Neural cell (in vitro differentiated cells): Measurements from ENCODE around the gene CCDC27. TPM values are rescaled to one million over a fixed set of nuclear protein-coding genes. Genes with fewer than 3 reads are reported as not detected.

Source experiments
- H2AFZ ChIP-seq: fragments of 200-600, 300-800 bp; sonication (generic), shearing (Covaris generic); 2 replicates; pipeline ENCODE4 v1.6.0; 2014; ENCODE audit warnings: low read depth, mild to moderate bottlenecking, antibody characterized with exemption, low read length, moderate library complexity
- H3F3A ChIP-seq: fragments of 200-600 bp; shearing (Covaris generic); 2 replicates; pipeline ENCODE4 v1.6.1; 2016; ENCODE audit warnings: mild to moderate bottlenecking, moderate library complexity, mixed read lengths, antibody characterized with exemption, low read length; ENCODE audit not compliant: insufficient read depth, poor library complexity, severe bottlenecking
- H3K27ac ChIP-seq: fragments of 200-600, 300-800 bp; sonication (generic), shearing (Covaris generic); 2 replicates; pipeline ENCODE4 v1.5.1; 2014; ENCODE audit warnings: mild to moderate bottlenecking, low read length, moderate library complexity
- H3K27me3 ChIP-seq: fragments of 300-800, 200-600 bp; sonication (generic), shearing (Covaris generic); 2 replicates; pipeline ENCODE4 v1.6.0; 2014; ENCODE audit warnings: mild to moderate bottlenecking, low read depth, low read length, moderate library complexity; ENCODE audit not compliant: insufficient read depth
- H3K36me3 ChIP-seq: fragments of 300-800, 200-600 bp; sonication (generic), shearing (Covaris generic); 2 replicates; pipeline ENCODE4 v1.5.1; 2014; ENCODE audit warnings: mild to moderate bottlenecking, antibody characterized with exemption, low read length, moderate library complexity; ENCODE audit not compliant: insufficient read depth
- H3K4me2 ChIP-seq: fragments of 300-800, 200-600 bp; sonication (generic), shearing (Covaris generic); 2 replicates; pipeline ENCODE4 v1.6.0; 2014; ENCODE audit warnings: mild to moderate bottlenecking, low read length
- H3K4me3 ChIP-seq: fragments of 300-800, 200-600 bp; sonication (generic), shearing (Covaris generic); 2 replicates; pipeline ENCODE4 v1.5.1; 2014; ENCODE audit warnings: mild to moderate bottlenecking, low read length, moderate library complexity
- H3K79me2 ChIP-seq: fragments of 200-600 bp; shearing (Covaris generic); replicated peaks from 2 replicates; pipeline ENCODE4 v1.6.0; 2014; ENCODE audit warnings: mild to moderate bottlenecking, low read length, moderate library complexity; ENCODE audit not compliant: insufficient read depth
- H3K9ac ChIP-seq: fragments of 300-800, 200-600 bp; sonication (generic), shearing (Covaris generic); 2 replicates; pipeline ENCODE4 v1.6.1; 2016; ENCODE audit warnings: mild to moderate bottlenecking, low read length, mixed read lengths
- H3K9me2 ChIP-seq: fragments of 200-600 bp; shearing (Covaris generic); 2 replicates; pipeline ENCODE4 v1.6.1; 2016; ENCODE audit warnings: mild to moderate bottlenecking, low read length, mixed read lengths; ENCODE audit not compliant: insufficient read depth
- H3K9me3 ChIP-seq: fragments of 200-600, 300-800 bp; sonication (generic), shearing (Covaris generic); 2 replicates; pipeline ENCODE4 v1.6.1; 2016; ENCODE audit warnings: mild to moderate bottlenecking, mixed run types, low read length, moderate library complexity, mixed read lengths
- H4K20me1 ChIP-seq: fragments of 200-600 bp; shearing (Covaris generic); 2 replicates; pipeline ENCODE4 v1.6.1; 2016; ENCODE audit warnings: mild to moderate bottlenecking, mixed run types; ENCODE audit not compliant: insufficient read depth
- EP300 ChIP-seq: fragments of 450-650 bp; conservative IDR thresholded peaks from 2 replicates; pipeline ENCODE4 v1.6.1; 2014; ENCODE audit warnings: antibody characterized with exemption, mild to moderate bottlenecking, moderate library complexity; ENCODE audit not compliant: poor library complexity, severe bottlenecking
- EZH2 ChIP-seq: fragments of 200-600, 300-800 bp; shearing (Covaris generic), sonication (generic); IDR thresholded peaks from 2 replicates; pipeline ENCODE4 v1.6.1; 2014; ENCODE audit warnings: antibody characterized with exemption, low read length, borderline replicate concordance, mild to moderate bottlenecking; ENCODE audit not compliant: insufficient read depth, poor library complexity, severe bottlenecking
- MXI1 ChIP-seq: fragments of 450-650 bp; conservative IDR thresholded peaks from 2 replicates; pipeline ENCODE4 v1.6.1; 2014; ENCODE audit warnings: antibody characterized with exemption, mild to moderate bottlenecking; ENCODE audit not compliant: poor library complexity, severe bottlenecking
- POLR2AphosphoS5 ChIP-seq: IDR thresholded peaks from 2 replicates; pipeline ENCODE4 v1.6.1; 2012
- RAD21 ChIP-seq: fragments of 450-650 bp; conservative IDR thresholded peaks from 2 replicates; pipeline ENCODE4 v1.6.1; 2014; ENCODE audit warnings: antibody characterized with exemption, mild to moderate bottlenecking, moderate library complexity
- SMC3 ChIP-seq: fragments of 450-650 bp; conservative IDR thresholded peaks from 2 replicates; pipeline ENCODE4 v1.6.1; 2014; ENCODE audit warnings: antibody characterized with exemption, mild to moderate bottlenecking, moderate library complexity; ENCODE audit not compliant: poor library complexity
- TAF1 ChIP-seq: IDR thresholded peaks from 2 replicates; pipeline ENCODE4 v1.6.1; 2012; ENCODE audit warnings: low read depth
- polyA plus RNA-seq: library from polyadenylated mRNA; depleted of rRNA; stranded (reverse); fragments of >200 nt; gene quantifications from 2 replicates; pipeline ENCODE4 v1.2.3, GENCODE V29; 2014
- TF ChIP-seq, protein P1 (sequence below): fragments of 450-650 bp; IDR thresholded peaks from 2 replicates; pipeline ENCODE4 v1.5.1; 2014; ENCODE audit warnings: antibody characterized with exemption, mild to moderate bottlenecking, moderate library complexity; ENCODE audit not compliant: poor library complexity, severe bottlenecking
- TF ChIP-seq, protein P2 (sequence below): IDR thresholded peaks from 2 replicates; pipeline ENCODE4 v1.6.1; 2012; ENCODE audit warnings: borderline replicate concordance

The CCDC27 gene
- polyA plus RNA-seq, 1 donor from 2014 or later = not detected

DNA sequence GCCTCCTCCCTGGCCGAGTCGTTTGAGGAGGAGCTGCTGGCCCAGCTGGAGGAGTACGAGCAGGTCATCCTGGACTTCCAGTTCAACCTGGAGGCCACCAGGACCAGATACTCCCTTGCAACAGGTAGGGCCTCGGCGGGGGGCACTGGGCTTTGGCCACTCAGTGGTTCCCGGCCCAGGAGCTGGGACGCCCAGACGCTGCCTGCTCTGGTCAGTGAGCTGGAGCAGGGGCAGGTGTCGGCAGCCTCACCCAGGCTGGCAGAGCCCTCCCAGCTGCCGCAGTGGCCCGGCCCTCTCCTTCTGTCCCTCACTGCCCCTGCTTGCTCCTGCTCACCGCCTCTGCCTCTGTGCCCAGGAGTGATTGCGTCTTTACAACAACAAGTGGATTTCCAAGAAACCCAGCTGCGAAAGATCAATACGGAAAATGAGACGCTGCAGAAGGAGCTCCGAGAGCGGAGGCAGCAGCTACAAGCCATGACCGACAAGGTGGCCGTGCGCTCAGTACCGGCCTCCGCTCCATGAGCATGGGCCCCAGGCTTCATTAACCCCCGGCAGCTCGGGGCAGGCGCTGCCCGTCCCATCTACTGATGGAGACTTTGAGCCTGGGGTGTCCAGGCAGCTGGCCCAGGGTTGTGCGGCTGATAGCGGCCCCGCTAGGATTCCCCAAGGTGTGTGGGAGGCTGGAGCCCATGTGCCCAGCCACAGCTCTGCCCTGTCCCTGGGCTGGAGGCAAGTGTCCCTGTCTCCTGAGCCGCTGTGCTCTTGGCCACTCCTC lies 11.3 kb downstream of the CCDC27 start:
- Histone ChIP-seq H3K4me3 (no peak overlapping the region), H3K4me2 (no peak overlapping the region), H3K9me2 (no peaks in the 10 kb centered on the region), H3K9me3 (peaks cover 5% of the 10 kb centered on the region), H3K36me3 (no peaks in the 10 kb centered on the region), H2AFZ (no peak overlapping the region), H3K9ac (no peak overlapping the region), H3K79me2 (no peaks in the 10 kb centered on the region), H3F3A (no peaks in the 10 kb centered on the region), H4K20me1 (no peaks in the 10 kb centered on the region), H3K27me3 (no peaks in the 10 kb centered on the region), H3K27ac (no peak overlapping the region)
- no peak for TF ChIP-seq TAF1

DNA sequence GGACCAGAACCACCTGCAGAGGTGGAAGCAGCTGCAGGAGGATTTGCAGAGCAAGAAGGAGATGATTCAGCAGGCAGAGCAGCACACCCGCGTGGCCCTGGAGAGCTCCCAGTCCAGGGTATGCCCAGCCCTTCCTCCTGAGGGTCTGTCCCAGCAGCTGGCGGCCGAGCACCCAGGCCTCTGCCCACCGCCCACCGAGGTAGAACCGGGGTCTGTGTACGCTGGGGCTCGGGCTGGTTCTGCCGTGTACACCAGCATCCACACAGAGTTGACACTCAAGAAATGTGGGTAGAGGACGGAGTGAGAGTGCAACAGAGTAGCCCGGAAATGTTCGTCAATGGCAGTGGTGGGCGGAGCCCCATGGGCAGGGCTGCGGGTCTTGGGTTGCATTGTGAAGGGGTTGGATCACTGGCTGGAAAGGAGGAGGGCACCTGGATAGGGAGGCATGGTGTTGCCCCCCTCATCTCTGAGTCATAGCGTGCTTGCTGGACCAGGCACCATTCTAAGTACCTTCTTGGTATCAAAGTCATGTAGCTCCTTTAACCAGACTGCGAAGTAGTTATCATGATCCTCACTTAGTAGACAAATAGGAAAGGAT lies 15.2 kb downstream of the CCDC27 start:
- H3K9ac ChIP-seq = no peak overlapping the region
- no peak overlapping the region for H3K27ac ChIP-seq
- H2AFZ ChIP-seq = no peak overlapping the region
- no peak overlapping the region for H3K4me2 ChIP-seq
- no peaks in the 10 kb centered on the region for H3K36me3 ChIP-seq
- no peaks in the 10 kb centered on the region for H3K79me2 ChIP-seq
- H4K20me1 ChIP-seq = no peaks in the 10 kb centered on the region
- H3K4me3 ChIP-seq = no peak overlapping the region
- no peaks in the 10 kb centered on the region for H3K9me3 ChIP-seq
- H3K9me2 ChIP-seq = no peaks in the 10 kb centered on the region
- H3K27me3 ChIP-seq = peaks cover 4% of the 10 kb centered on the region
- H3F3A ChIP-seq = no peaks in the 10 kb centered on the region
- no peak for TF ChIP-seq SMC3
- TF ChIP-seq EP300 = no peak
- no peak for TF ChIP-seq MXI1
- no peak for TF ChIP-seq RAD21
- TF ChIP-seq EZH2 = no peak

GRCh38 chr1:3768811-3769390 lies 16.7 kb downstream of the CCDC27 start:
- no peaks in the 10 kb centered on the region for H3K36me3 ChIP-seq
- H3K9ac ChIP-seq = no peak overlapping the region
- H3K27me3 ChIP-seq = peaks cover 4% of the 10 kb centered on the region
- no peak overlapping the region for H2AFZ ChIP-seq
- no peak overlapping the region for H3K27ac ChIP-seq
- H3K79me2 ChIP-seq = no peaks in the 10 kb centered on the region
- no peaks in the 10 kb centered on the region for H3K9me3 ChIP-seq
- H3F3A ChIP-seq = no peaks in the 10 kb centered on the region
- no peak for TF ChIP-seq EP300
- H4K20me1 ChIP-seq = no peaks in the 10 kb centered on the region
- H3K4me2 ChIP-seq = no peak overlapping the region
- no peaks in the 10 kb centered on the region for H3K9me2 ChIP-seq
- H3K4me3 ChIP-seq = no peak overlapping the region

GRCh38 chr1:3770047-3770765 lies 18.0 kb downstream of the CCDC27 start:
- H3K79me2 ChIP-seq = no peaks in the 10 kb centered on the region
- no peaks in the 10 kb centered on the region for H3K36me3 ChIP-seq
- H3K9me2 ChIP-seq = no peaks in the 10 kb centered on the region
- H3K9me3 ChIP-seq = no peaks in the 10 kb centered on the region
- TF ChIP-seq, protein P1, sequence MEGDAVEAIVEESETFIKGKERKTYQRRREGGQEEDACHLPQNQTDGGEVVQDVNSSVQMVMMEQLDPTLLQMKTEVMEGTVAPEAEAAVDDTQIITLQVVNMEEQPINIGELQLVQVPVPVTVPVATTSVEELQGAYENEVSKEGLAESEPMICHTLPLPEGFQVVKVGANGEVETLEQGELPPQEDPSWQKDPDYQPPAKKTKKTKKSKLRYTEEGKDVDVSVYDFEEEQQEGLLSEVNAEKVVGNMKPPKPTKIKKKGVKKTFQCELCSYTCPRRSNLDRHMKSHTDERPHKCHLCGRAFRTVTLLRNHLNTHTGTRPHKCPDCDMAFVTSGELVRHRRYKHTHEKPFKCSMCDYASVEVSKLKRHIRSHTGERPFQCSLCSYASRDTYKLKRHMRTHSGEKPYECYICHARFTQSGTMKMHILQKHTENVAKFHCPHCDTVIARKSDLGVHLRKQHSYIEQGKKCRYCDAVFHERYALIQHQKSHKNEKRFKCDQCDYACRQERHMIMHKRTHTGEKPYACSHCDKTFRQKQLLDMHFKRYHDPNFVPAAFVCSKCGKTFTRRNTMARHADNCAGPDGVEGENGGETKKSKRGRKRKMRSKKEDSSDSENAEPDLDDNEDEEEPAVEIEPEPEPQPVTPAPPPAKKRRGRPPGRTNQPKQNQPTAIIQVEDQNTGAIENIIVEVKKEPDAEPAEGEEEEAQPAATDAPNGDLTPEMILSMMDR = no peak
- TF ChIP-seq EZH2 (no peak), MXI1 (no peak), TAF1 (no peak), RAD21 (no peak), SMC3 (no peak), POLR2AphosphoS5 (no peak), EP300 (no peak)
- TF ChIP-seq, protein P2, sequence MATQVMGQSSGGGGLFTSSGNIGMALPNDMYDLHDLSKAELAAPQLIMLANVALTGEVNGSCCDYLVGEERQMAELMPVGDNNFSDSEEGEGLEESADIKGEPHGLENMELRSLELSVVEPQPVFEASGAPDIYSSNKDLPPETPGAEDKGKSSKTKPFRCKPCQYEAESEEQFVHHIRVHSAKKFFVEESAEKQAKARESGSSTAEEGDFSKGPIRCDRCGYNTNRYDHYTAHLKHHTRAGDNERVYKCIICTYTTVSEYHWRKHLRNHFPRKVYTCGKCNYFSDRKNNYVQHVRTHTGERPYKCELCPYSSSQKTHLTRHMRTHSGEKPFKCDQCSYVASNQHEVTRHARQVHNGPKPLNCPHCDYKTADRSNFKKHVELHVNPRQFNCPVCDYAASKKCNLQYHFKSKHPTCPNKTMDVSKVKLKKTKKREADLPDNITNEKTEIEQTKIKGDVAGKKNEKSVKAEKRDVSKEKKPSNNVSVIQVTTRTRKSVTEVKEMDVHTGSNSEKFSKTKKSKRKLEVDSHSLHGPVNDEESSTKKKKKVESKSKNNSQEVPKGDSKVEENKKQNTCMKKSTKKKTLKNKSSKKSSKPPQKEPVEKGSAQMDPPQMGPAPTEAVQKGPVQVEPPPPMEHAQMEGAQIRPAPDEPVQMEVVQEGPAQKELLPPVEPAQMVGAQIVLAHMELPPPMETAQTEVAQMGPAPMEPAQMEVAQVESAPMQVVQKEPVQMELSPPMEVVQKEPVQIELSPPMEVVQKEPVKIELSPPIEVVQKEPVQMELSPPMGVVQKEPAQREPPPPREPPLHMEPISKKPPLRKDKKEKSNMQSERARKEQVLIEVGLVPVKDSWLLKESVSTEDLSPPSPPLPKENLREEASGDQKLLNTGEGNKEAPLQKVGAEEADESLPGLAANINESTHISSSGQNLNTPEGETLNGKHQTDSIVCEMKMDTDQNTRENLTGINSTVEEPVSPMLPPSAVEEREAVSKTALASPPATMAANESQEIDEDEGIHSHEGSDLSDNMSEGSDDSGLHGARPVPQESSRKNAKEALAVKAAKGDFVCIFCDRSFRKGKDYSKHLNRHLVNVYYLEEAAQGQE = no peak
- H3K27me3 ChIP-seq = peaks cover 4% of the 10 kb centered on the region
- no peak overlapping the region for H3K4me2 ChIP-seq
- H2AFZ ChIP-seq = no peak overlapping the region
- H4K20me1 ChIP-seq = no peaks in the 10 kb centered on the region
- no peaks in the 10 kb centered on the region for H3F3A ChIP-seq
- no peak overlapping the region for H3K9ac ChIP-seq
- H3K27ac ChIP-seq = no peak overlapping the region
- no peak overlapping the region for H3K4me3 ChIP-seq
